ENCODE measurements around the gene PRR20E.
"Not testable (repeated sequence)": the region's sequence is repeated elsewhere in the genome, so short reads cannot be mapped to it uniquely, and the experiment has no call there.

Gene PRR20E

DNA sequence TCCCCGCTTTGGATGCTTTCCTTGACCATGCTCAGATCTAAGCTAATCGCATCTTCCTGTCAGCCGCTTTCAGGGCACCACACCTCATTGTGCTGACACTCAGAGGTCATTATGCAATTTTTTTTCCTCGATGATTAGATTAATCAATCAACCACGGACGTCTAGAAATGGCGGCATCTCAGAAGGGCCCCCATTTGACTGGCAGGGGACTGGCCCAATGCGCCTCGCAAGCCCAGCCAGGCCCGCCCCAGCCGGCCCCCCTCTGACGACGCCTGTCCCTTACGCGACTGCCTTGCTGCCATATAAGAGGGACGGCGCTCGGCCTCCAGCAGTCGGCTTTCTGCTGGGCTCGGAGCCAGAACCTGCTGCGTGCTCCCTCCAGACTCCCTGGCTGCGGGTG, at the start of gene PRR20E:
Gene PRR20E (plus strand): TSS at position 301 of the 400 bp plus-strand sequence. CDS start 387 bp downstream, outside the sequence.
- not testable (repeated sequence) for H3K27ac ChIP-seq (ENCODE audit: low read depth, low read length); H3K4me1 ChIP-seq (ENCODE audit: insufficient read depth, low read length); H3K27me3 ChIP-seq (ENCODE audit: control insufficient read depth in 1 of 2, insufficient read depth in 2 of 2, low read length in 2 of 2); H3K9ac ChIP-seq (ENCODE audit: low read length); H3K36me3 ChIP-seq (ENCODE audit: insufficient read depth, low read length); H3K9me3 ChIP-seq (ENCODE audit: low read length); H3K4me3 ChIP-seq (ENCODE audit: low read depth in 1 of 2, low read length in 2 of 2)

DNA sequence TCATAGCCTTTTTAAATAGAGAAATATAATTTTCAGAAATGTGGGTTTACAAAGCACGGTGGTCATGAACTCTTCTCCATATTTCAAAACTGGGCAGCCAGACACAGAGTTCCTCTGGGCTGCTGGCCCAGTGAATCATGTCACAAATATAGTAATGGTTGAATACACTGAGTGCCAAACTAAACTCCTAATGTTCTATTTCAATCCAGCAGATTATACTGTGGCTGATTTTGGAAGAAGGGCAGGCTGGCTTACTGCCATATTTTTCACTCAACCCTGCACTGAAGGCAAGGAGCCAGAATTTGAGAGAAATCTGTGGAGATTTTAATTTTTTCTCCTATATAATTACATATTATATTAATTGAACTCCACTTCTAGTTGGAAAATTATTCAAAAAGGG, 43.3 kb upstream of the PRR20E start:
- no peaks in the 10 kb centered on the region for H3K9me3 ChIP-seq (ENCODE audit: low read length)
- no peaks in the 10 kb centered on the region for H3K36me3 ChIP-seq (ENCODE audit: insufficient read depth, low read length)
- no peak overlapping the region for H3K4me3 ChIP-seq (ENCODE audit: low read depth in 1 of 2, low read length in 2 of 2)
- H3K9ac ChIP-seq (ENCODE audit: low read length) = no peak overlapping the region
- H3K27me3 ChIP-seq (ENCODE audit: control insufficient read depth in 1 of 2, insufficient read depth in 2 of 2, low read length in 2 of 2) = no peaks in the 10 kb centered on the region
- no peaks in the 10 kb centered on the region for H3K4me1 ChIP-seq (ENCODE audit: insufficient read depth, low read length)
- H3K27ac ChIP-seq (ENCODE audit: low read depth, low read length) = no peak overlapping the region

DNA sequence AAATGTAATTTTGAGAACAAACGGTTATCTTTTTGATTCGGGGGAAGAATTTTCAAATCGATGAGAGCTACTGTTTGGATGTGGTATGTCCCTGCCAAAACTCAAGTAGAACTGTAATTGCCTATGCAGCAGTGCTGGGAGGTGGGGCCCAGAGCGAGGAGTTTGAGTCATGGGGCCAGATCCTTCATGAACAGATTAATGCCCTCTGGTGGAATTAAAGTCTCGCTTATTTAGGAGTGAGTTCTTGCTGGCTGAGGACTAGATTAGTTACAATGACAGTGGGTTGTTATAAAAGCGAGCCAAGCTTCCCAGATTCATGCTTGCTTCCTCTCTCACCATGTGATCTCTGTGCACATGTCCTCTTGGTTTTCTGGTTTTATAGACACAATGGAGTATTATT, 38.1 kb upstream of the PRR20E start:
- Histone ChIP-seq H3K27ac (ENCODE audit: low read depth, low read length) (no peak overlapping the region), H3K36me3 (ENCODE audit: insufficient read depth, low read length) (no peaks in the 10 kb centered on the region), H3K4me1 (ENCODE audit: insufficient read depth, low read length) (no peaks in the 10 kb centered on the region), H3K27me3 (ENCODE audit: control insufficient read depth in 1 of 2, insufficient read depth in 2 of 2, low read length in 2 of 2) (no peaks in the 10 kb centered on the region), H3K4me3 (ENCODE audit: low read depth in 1 of 2, low read length in 2 of 2) (no peak overlapping the region), H3K9me3 (ENCODE audit: low read length) (no peaks in the 10 kb centered on the region), H3K9ac (ENCODE audit: low read length) (no peak overlapping the region)

DNA sequence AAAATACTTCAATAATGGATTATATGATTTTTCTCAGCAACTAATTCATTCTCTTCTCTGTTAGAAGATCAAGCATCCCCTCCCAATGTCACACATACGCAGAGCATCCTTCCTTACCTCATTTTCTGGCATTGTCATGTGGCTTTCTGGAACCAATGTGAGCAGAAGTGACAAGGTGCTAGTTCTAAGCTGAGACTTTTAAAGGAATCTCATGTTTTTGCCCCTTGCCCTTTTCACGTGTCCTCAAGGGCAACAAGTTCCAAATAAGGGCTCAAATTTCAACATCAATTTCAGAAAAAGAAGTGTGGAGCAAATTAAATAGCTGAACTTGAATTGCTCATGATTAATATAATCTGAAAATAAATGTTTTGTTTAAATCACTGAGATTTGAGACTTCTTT, 30.9 kb upstream of the PRR20E start:
- no peaks in the 10 kb centered on the region for H3K27me3 ChIP-seq (ENCODE audit: control insufficient read depth in 1 of 2, insufficient read depth in 2 of 2, low read length in 2 of 2)
- H3K9me3 ChIP-seq (ENCODE audit: low read length) = no peaks in the 10 kb centered on the region
- no peak overlapping the region for H3K9ac ChIP-seq (ENCODE audit: low read length)
- no peak overlapping the region for H3K27ac ChIP-seq (ENCODE audit: low read depth, low read length)
- no peaks in the 10 kb centered on the region for H3K4me1 ChIP-seq (ENCODE audit: insufficient read depth, low read length)
- H3K4me3 ChIP-seq (ENCODE audit: low read depth in 1 of 2, low read length in 2 of 2) = no peak overlapping the region
- H3K36me3 ChIP-seq (ENCODE audit: insufficient read depth, low read length) = no peaks in the 10 kb centered on the region

DNA sequence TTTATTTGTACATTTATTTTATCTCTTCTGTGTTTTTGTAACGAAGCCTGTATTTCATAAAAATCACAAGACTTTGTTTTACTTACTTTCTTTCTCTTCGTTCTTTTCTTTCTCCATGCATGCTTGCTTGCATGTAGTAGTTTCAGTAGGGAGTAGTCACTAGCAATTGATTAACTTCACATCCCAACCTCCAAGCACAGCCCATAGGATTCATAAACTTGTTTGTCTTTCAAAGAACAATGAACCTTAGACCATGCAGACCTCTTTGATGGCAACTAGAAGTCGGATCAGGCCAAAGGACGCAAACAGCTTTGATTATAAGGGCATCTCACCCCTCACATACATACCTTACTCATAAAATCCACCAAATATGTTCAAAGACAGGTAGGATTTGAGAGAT, 29.4 kb upstream of the PRR20E start:
- H3K27ac ChIP-seq (ENCODE audit: low read depth, low read length) = no peak overlapping the region
- H3K9ac ChIP-seq (ENCODE audit: low read length) = no peak overlapping the region
- no peak overlapping the region for H3K4me3 ChIP-seq (ENCODE audit: low read depth in 1 of 2, low read length in 2 of 2)

DNA sequence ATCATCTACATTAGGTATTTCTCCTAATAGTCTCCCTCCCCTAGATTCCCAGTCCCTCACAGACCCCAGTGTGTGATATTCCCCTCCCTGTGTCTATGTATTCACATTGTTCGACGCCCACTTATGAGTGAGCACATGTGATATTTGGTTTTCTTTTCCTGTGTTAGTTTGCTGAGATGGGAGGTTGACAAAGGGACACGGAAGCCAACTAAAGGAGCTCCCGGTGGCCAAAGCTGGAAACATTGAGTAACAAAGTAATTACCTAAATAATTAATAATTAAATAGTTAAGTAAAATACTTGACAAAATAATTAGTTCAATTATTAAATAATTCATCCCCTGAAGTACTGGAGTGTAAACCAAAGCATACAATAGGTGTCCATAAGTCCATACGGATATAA, 28.0 kb upstream of the PRR20E start:
- Histone ChIP-seq H3K4me1 (ENCODE audit: insufficient read depth, low read length) (no peaks in the 10 kb centered on the region), H3K36me3 (ENCODE audit: insufficient read depth, low read length) (no peaks in the 10 kb centered on the region), H3K4me3 (ENCODE audit: low read depth in 1 of 2, low read length in 2 of 2) (no peak overlapping the region), H3K27me3 (ENCODE audit: control insufficient read depth in 1 of 2, insufficient read depth in 2 of 2, low read length in 2 of 2) (no peaks in the 10 kb centered on the region), H3K27ac (ENCODE audit: low read depth, low read length) (no peak overlapping the region), H3K9me3 (ENCODE audit: low read length) (no peaks in the 10 kb centered on the region), H3K9ac (ENCODE audit: low read length) (no peak overlapping the region)

More for the DNA sequence above, 29.4 kb upstream of the PRR20E start:
- Histone ChIP-seq H3K9me3 (ENCODE audit: low read length) (no peaks in the 10 kb centered on the region), H3K4me1 (ENCODE audit: insufficient read depth, low read length) (no peaks in the 10 kb centered on the region), H3K36me3 (ENCODE audit: insufficient read depth, low read length) (no peaks in the 10 kb centered on the region), H3K27me3 (ENCODE audit: control insufficient read depth in 1 of 2, insufficient read depth in 2 of 2, low read length in 2 of 2) (no peaks in the 10 kb centered on the region)

DNA sequence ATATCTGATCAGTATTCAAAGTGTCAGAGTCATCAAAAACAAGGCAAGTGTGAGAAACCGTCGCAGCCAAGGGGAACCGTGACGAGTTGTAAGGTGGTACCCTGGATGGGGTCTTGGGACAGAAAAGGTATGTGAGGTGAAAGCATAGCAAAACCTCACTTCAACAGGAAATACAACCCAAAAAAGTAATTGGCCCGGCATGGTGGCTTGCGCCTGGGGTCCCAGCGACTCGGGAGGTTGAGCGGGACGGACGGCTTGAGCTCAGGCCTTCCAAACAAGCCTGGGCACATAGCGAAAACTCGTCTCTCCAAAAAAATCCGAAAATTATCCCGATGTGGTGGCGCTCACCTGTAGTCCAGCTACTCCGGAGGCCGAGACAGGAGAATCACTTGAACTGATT, 27.2 kb upstream of the PRR20E start:
- not testable (repeated sequence) for H3K9me3 ChIP-seq (ENCODE audit: low read length); H3K9ac ChIP-seq (ENCODE audit: low read length); H3K27me3 ChIP-seq (ENCODE audit: control insufficient read depth in 1 of 2, insufficient read depth in 2 of 2, low read length in 2 of 2); H3K4me3 ChIP-seq (ENCODE audit: low read depth in 1 of 2, low read length in 2 of 2); H3K27ac ChIP-seq (ENCODE audit: low read depth, low read length); H3K36me3 ChIP-seq (ENCODE audit: insufficient read depth, low read length); H3K4me1 ChIP-seq (ENCODE audit: insufficient read depth, low read length)

DNA sequence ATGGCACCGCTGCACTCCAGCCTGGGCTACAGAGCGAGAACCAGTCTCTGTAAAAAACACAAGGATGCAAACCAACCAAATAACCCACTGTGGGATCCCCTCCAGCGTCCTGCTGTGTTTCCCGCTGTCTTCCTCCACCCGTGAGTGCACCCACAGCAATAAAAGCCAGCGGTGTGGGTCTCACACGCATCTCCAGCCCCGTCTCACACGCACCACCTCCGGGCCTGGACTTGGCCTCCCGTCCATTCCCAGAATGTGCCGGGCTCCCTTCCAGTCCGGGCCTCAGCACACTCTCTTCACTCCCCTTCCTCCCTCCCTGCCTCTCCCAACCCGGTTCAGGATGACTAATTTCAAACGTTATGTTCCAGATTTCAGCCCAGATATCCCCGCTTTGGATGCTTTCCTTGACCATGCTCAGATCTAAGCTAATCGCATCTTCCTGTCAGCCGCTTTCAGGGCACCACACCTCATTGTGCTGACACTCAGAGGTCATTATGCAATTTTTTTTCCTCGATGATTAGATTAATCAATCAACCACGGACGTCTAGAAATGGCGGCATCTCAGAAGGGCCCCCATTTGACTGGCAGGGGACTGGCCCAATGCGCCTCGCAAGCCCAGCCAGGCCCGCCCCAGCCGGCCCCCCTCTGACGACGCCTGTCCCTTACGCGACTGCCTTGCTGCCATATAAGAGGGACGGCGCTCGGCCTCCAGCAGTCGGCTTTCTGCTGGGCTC, 26.6 kb upstream of the PRR20E start, which contains the start of gene PRR20A:
Gene PRR20A (plus strand): TSS at position 684 of the 734 bp plus-strand sequence. CDS start 387 bp downstream, outside the sequence.
- H3K27me3 ChIP-seq (ENCODE audit: control insufficient read depth in 1 of 2, insufficient read depth in 2 of 2, low read length in 2 of 2); H3K9me3 ChIP-seq (ENCODE audit: low read length); H3K4me3 ChIP-seq (ENCODE audit: low read depth in 1 of 2, low read length in 2 of 2); H3K36me3 ChIP-seq (ENCODE audit: insufficient read depth, low read length); H3K9ac ChIP-seq (ENCODE audit: low read length); H3K4me1 ChIP-seq (ENCODE audit: insufficient read depth, low read length); H3K27ac ChIP-seq (ENCODE audit: low read depth, low read length): not testable (repeated sequence)

DNA sequence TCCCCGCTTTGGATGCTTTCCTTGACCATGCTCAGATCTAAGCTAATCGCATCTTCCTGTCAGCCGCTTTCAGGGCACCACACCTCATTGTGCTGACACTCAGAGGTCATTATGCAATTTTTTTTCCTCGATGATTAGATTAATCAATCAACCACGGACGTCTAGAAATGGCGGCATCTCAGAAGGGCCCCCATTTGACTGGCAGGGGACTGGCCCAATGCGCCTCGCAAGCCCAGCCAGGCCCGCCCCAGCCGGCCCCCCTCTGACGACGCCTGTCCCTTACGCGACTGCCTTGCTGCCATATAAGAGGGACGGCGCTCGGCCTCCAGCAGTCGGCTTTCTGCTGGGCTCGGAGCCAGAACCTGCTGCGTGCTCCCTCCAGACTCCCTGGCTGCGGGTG, 19.8 kb upstream of the PRR20E start, which contains the start of gene PRR20B:
Gene PRR20B (plus strand): TSS at position 301 of the 400 bp plus-strand sequence. CDS start 387 bp downstream, outside the sequence.
- H3K4me3 ChIP-seq (ENCODE audit: low read depth in 1 of 2, low read length in 2 of 2) = not testable (repeated sequence)

DNA sequence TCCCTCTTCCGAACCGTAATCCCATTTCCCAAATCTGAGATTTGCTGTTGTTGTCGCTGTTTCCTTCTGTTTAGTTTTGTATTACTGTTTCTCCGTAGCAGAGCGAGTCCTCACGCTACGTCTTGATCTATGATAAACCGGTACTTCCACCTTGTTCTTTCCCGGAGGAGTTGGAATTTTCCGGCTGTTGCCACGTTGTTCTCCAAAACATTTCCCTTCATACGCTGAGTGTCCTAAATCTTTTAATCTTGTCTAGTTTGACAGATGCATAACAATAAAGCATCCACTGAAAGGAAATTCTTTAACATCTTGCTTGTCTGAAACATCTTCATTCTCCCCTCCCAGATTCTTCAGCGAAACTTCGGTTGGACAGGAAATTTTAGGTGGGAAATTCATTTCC, 18.9 kb upstream of the PRR20E start:
- H3K27me3 ChIP-seq (ENCODE audit: control insufficient read depth in 1 of 2, insufficient read depth in 2 of 2, low read length in 2 of 2); H3K36me3 ChIP-seq (ENCODE audit: insufficient read depth, low read length); H3K4me3 ChIP-seq (ENCODE audit: low read depth in 1 of 2, low read length in 2 of 2); H3K27ac ChIP-seq (ENCODE audit: low read depth, low read length); H3K9ac ChIP-seq (ENCODE audit: low read length); H3K9me3 ChIP-seq (ENCODE audit: low read length); H3K4me1 ChIP-seq (ENCODE audit: insufficient read depth, low read length): not testable (repeated sequence)

More for the DNA sequence above, 19.8 kb upstream of the PRR20E start, which contains the start of gene PRR20B:
- H3K9me3 ChIP-seq (ENCODE audit: low read length); H3K9ac ChIP-seq (ENCODE audit: low read length); H3K27ac ChIP-seq (ENCODE audit: low read depth, low read length); H3K4me1 ChIP-seq (ENCODE audit: insufficient read depth, low read length); H3K36me3 ChIP-seq (ENCODE audit: insufficient read depth, low read length); H3K27me3 ChIP-seq (ENCODE audit: control insufficient read depth in 1 of 2, insufficient read depth in 2 of 2, low read length in 2 of 2): not testable (repeated sequence)

DNA sequence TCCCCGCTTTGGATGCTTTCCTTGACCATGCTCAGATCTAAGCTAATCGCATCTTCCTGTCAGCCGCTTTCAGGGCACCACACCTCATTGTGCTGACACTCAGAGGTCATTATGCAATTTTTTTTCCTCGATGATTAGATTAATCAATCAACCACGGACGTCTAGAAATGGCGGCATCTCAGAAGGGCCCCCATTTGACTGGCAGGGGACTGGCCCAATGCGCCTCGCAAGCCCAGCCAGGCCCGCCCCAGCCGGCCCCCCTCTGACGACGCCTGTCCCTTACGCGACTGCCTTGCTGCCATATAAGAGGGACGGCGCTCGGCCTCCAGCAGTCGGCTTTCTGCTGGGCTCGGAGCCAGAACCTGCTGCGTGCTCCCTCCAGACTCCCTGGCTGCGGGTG, 13.2 kb upstream of the PRR20E start, which contains the start of gene PRR20C:
Gene PRR20C (plus strand): TSS at position 301 of the 400 bp plus-strand sequence. CDS start 387 bp downstream, outside the sequence.
- not testable (repeated sequence) for H3K4me3 ChIP-seq (ENCODE audit: low read depth in 1 of 2, low read length in 2 of 2); H3K36me3 ChIP-seq (ENCODE audit: insufficient read depth, low read length); H3K27me3 ChIP-seq (ENCODE audit: control insufficient read depth in 1 of 2, insufficient read depth in 2 of 2, low read length in 2 of 2); H3K27ac ChIP-seq (ENCODE audit: low read depth, low read length); H3K9ac ChIP-seq (ENCODE audit: low read length); H3K9me3 ChIP-seq (ENCODE audit: low read length); H3K4me1 ChIP-seq (ENCODE audit: insufficient read depth, low read length)

DNA sequence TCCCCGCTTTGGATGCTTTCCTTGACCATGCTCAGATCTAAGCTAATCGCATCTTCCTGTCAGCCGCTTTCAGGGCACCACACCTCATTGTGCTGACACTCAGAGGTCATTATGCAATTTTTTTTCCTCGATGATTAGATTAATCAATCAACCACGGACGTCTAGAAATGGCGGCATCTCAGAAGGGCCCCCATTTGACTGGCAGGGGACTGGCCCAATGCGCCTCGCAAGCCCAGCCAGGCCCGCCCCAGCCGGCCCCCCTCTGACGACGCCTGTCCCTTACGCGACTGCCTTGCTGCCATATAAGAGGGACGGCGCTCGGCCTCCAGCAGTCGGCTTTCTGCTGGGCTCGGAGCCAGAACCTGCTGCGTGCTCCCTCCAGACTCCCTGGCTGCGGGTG, 6.7 kb upstream of the PRR20E start, which contains the start of gene PRR20D:
Gene PRR20D (plus strand): TSS at position 301 of the 400 bp plus-strand sequence. CDS start 387 bp downstream, outside the sequence.
- not testable (repeated sequence) for H3K9ac ChIP-seq (ENCODE audit: low read length); H3K9me3 ChIP-seq (ENCODE audit: low read length); H3K4me3 ChIP-seq (ENCODE audit: low read depth in 1 of 2, low read length in 2 of 2); H3K27ac ChIP-seq (ENCODE audit: low read depth, low read length); H3K27me3 ChIP-seq (ENCODE audit: control insufficient read depth in 1 of 2, insufficient read depth in 2 of 2, low read length in 2 of 2); H3K36me3 ChIP-seq (ENCODE audit: insufficient read depth, low read length); H3K4me1 ChIP-seq (ENCODE audit: insufficient read depth, low read length)

All from muscle layer of colon (tissue), 2 donors.